Muscle layer of duodenum (tissue), 2 donors: ENCODE data around the gene TSNAXIP1.

Experiments
- H3K27ac ChIP-seq: one replicate; pipeline ENCODE4 v1.7.0; 2013; ENCODE audit warnings: mild to moderate bottlenecking, low read length
- H3K27me3 ChIP-seq: one replicate; pipeline ENCODE4 v1.7.0; 2013; ENCODE audit warnings: low read depth, mild to moderate bottlenecking, control low read depth, low read length
- H3K36me3 ChIP-seq, 2 donors: one replicate each; pipeline ENCODE4 v1.7.0; 2013; ENCODE audit warnings: low read length in 2 of 2, control low read depth in 1 of 2, mild to moderate bottlenecking in 1 of 2; ENCODE audit not compliant: insufficient read depth in 2 of 2, control insufficient read depth in 1 of 2
- H3K4me1 ChIP-seq, 2 donors: one replicate each; pipeline ENCODE4 v1.7.0; 2013; ENCODE audit warnings: low read length in 2 of 2, mild to moderate bottlenecking in 2 of 2, control low read depth in 1 of 2, moderate library complexity in 1 of 2; ENCODE audit not compliant: insufficient read depth in 2 of 2, control insufficient read depth in 1 of 2
- H3K4me3 ChIP-seq, 2 donors: one replicate each; pipeline ENCODE4 v1.7.0; 2013; ENCODE audit warnings: low read length in 2 of 2, low read depth in 1 of 2, mild to moderate bottlenecking in 1 of 2
- H3K9me3 ChIP-seq, 2 donors: one replicate each; pipeline ENCODE4 v1.7.0; 2013; ENCODE audit warnings: low read length in 2 of 2, control low read depth in 1 of 2, mild to moderate bottlenecking in 1 of 2; ENCODE audit not compliant: control insufficient read depth in 1 of 2
- donor health status: healthy.

Gene TSNAXIP1, protein sequence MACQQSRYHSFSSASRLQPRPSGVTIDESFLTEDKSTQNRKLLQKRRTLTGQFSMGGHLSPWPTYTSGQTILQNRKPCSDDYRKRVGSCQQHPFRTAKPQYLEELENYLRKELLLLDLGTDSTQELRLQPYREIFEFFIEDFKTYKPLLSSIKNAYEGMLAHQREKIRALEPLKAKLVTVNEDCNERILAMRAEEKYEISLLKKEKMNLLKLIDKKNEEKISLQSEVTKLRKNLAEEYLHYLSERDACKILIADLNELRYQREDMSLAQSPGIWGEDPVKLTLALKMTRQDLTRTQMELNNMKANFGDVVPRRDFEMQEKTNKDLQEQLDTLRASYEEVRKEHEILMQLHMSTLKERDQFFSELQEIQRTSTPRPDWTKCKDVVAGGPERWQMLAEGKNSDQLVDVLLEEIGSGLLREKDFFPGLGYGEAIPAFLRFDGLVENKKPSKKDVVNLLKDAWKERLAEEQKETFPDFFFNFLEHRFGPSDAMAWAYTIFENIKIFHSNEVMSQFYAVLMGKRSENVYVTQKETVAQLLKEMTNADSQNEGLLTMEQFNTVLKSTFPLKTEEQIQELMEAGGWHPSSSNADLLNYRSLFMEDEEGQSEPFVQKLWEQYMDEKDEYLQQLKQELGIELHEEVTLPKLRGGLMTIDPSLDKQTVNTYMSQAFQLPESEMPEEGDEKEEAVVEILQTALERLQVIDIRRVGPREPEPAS

DNA sequence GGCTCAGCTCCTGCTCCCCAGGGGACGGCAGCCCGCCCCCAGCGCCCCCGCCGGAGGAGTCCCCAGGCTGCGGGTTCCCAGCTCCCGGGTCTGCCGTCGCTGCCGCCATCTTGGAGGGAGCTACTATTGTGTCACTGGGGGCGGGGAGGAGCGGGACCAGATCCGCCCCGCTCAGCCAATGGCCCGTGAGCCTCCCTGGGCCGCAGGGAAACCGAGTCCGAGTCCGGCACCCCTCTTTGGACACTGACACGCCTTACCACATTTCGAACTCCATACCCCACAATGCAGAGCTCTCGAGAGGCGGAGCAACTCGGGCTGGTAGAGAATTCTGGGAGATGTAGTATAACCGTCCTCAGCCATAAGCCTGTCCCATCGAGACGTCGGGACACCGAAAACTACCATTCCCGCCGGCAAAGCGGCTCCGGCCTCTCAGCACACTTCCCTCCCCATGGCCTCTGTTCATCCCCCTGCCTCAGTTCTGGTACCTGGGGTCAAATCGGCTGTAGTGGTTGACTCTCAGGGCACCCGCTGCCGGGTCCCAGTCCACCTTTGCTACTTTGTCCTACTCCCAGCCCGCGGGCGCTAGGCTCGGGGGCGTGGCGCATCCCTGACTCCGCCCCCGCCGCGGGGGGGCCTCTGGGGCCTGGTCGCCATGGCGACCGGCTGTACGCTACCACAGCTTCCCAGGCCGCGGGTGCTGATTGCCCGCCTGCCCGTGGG, at the start of gene TSNAXIP1, which contains the start of gene RANBP10:
Gene TSNAXIP1 (plus strand): TSS at position 462 of the 720 bp plus-strand sequence. CDS start 261 bp downstream, outside the sequence.
Gene RANBP10 (minus strand): TSS at position 133 of the 720 bp plus-strand sequence. CDS start 24 bp downstream, at position 109.
- H3K27ac ChIP-seq, result peak within 1 kb of the TSS; percentile 75
- peaks cover 11 to 21% of the 10 kb centered on the region in 2 donors for H3K4me1 ChIP-seq
- H3K4me3 ChIP-seq, result peak within 1 kb of the TSS; percentile 89 to 96
- no peaks in the 10 kb centered on the region for H3K27me3 ChIP-seq
- peaks cover 5 to 8% of the 10 kb centered on the region in 2 donors for H3K36me3 ChIP-seq
- H3K9me3 ChIP-seq, result no peaks in the 10 kb centered on the region

DNA sequence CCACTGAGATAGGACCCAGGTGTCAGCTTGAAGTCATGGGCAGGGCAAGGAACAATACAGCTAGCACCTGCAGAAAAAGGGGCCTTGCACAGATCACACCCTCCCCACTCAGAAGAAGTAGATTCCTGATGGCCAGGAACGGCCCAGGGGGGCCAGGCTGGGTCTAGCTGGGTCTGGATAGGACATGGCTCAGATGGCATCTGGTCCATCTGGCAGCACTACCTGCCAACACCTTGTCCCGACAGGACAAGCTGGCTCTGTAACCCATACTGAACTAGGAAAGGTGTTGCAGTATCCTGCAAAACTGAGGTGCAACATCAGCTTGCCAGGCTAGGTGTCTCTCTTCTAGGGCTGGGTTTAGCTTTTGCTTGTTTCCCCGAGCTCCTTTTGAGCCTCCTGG, 48.7 kb upstream of the TSNAXIP1 start:
- Histone ChIP-seq H3K4me1 (no peaks in the 10 kb centered on the region), H3K9me3 (no peaks in the 10 kb centered on the region), H3K36me3 (peaks cover 0 to 34% of the 10 kb centered on the region in 2 donors), H3K27me3 (no peaks in the 10 kb centered on the region), H3K4me3 (no peak overlapping the region), H3K27ac (no peak overlapping the region)

DNA sequence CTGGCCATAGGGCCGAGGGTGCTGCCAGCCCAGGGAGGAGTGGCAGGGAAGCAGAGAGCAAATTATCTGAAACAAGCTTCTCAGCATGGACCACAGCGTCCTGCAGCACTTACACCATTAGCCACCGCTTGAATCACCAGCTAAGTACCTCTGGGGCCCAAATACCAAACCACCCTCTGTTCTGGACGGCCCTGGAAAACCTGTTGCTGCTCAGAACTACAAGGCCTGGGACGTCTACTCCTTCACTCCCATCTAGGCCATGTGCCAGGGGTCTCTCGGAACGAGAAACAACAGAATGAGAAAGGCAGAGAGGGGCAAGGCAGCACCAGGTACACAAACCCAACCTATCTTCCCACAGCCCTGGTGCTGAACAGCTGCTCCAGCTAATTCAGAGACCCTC, 47.7 kb upstream of the TSNAXIP1 start:
- no peaks in the 10 kb centered on the region for H3K27me3 ChIP-seq
- H3K9me3 ChIP-seq, result no peaks in the 10 kb centered on the region
- H3K36me3 ChIP-seq, result peaks cover 0 to 32% of the 10 kb centered on the region in 2 donors
- H3K4me3 ChIP-seq, result no peak overlapping the region
- no peaks in the 10 kb centered on the region for H3K4me1 ChIP-seq
- no peak overlapping the region for H3K27ac ChIP-seq

DNA sequence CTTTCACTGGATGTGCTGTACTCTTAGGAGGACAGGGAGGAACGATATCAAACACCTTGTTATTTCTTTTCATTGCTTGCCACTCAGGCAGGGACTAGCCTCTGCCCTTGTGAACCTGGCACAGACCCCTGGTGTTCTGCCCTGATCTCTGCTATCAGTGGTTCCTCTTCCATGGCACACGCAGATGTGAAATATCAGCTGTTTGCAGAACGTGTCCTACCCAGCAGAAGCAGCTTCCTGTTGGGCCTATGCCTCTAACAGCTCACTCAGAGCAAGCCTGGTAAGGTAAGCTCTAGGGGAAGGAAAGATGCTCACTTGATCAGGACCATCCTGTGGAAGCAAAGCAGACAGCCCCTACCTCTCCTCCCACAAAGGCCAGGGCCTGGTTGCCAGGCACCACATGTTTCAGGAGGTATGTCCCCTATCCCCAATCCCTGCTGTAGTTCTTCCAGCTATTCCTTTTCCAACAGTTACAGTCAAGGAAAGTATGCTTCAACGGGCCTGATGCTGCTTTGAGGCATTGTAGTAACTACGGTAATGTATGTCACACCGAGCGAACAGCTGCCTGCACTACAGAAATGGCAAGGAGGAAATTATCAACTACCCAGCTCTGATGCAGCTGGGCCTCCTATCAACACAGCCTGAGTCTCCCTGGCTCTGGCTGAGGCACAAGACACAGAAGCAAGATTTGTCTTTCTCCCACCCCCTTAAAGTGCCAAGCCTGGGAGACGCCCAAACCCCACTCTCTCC, 46.3 kb upstream of the TSNAXIP1 start:
- Histone ChIP-seq H3K36me3 (peaks cover 0 to 32% of the 10 kb centered on the region in 2 donors), H3K27ac (no peak overlapping the region), H3K9me3 (no peaks in the 10 kb centered on the region), H3K4me1 (no peaks in the 10 kb centered on the region), H3K27me3 (no peaks in the 10 kb centered on the region), H3K4me3 (no peak overlapping the region)

DNA sequence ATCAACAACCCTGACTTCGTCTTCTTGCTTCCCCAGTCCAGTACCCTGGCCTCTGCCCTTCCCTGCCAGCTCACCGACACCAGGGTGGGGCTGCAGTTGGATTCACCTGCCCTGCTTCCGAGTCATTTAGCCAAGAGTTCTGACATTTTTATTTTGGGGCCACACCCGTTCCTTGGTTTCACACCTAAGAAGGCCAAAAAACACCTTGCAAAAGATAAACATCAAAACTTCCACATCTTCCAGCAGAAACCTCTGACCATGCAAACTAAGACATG, 45.8 kb upstream of the TSNAXIP1 start:
- no peaks in the 10 kb centered on the region for H3K4me1 ChIP-seq
- H3K27ac ChIP-seq, result no peak overlapping the region
- no peak overlapping the region for H3K4me3 ChIP-seq
- no peaks in the 10 kb centered on the region for H3K27me3 ChIP-seq
- peaks cover 0 to 32% of the 10 kb centered on the region in 2 donors for H3K36me3 ChIP-seq
- no peaks in the 10 kb centered on the region for H3K9me3 ChIP-seq

DNA sequence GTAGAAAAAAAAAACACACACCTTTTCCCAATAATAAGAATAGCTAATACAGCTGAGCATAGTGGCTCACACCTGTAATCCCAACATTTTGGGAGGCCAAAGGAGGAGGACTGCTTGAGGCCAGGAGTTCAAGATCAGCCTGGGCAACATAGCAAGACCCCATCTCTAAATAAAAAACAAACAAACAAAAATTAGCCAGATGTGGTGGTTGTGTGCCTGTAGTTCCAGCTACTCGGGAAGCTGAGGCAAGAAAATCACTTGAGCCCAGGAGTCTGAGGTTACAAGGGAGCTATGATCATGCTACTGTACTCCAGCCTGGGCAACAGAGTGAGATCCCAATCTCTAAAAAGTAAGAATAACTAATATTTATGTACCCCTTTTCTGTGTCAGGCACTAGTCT, 44.8 kb upstream of the TSNAXIP1 start:
- no peaks in the 10 kb centered on the region for H3K4me1 ChIP-seq
- H3K4me3 ChIP-seq, result no peak overlapping the region
- no peaks in the 10 kb centered on the region for H3K27me3 ChIP-seq
- no peaks in the 10 kb centered on the region for H3K9me3 ChIP-seq
- H3K27ac ChIP-seq, result no peak overlapping the region
- H3K36me3 ChIP-seq, result peaks cover 0 to 32% of the 10 kb centered on the region in 2 donors

DNA sequence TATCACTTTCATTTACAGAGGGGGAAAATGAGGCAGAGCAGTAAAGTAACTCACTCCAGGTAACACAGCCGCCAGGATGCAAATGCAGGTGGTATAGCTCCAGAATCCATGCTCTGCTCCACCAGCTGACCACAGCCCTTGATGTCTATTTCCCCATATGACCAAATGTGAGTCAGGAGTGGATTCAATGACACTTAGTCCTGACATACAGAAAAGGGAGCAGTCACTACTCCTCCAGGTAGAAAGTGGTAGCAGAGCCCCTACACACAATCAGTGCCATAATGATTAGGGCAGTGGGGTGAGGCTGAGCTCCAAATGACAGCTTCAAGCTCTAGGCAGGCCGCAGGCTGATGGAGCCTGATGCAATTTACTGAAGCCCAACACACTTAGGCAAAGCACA, 44.3 kb upstream of the TSNAXIP1 start:
- H3K27me3 ChIP-seq, result no peaks in the 10 kb centered on the region
- no peak overlapping the region for H3K4me3 ChIP-seq
- H3K27ac ChIP-seq, result no peak overlapping the region
- H3K4me1 ChIP-seq, result no peaks in the 10 kb centered on the region
- peaks cover 0 to 28% of the 10 kb centered on the region in 2 donors for H3K36me3 ChIP-seq
- H3K9me3 ChIP-seq, result no peaks in the 10 kb centered on the region

DNA sequence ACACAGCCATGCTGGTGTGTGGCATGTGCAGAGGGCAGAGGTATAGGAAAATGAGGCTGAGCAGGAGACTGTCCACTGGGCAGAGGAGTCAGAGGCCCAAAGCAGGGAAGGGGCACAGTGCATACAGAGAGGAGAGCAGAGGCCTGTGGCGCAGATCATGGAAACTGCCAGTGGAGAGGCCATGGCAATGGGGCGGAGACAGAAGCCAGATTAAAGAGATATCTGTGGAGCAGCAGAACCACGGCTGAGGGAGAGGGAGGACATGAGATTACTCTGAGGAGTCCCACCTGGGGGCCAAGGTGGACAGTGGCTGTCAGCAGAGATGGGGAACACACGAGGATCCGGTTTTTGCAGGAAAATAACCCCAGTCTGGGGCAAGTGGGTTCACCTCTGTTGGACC, 43.6 kb upstream of the TSNAXIP1 start:
- Histone ChIP-seq H3K27me3 (no peaks in the 10 kb centered on the region), H3K36me3 (peaks cover 0 to 21% of the 10 kb centered on the region in 2 donors), H3K4me1 (no peaks in the 10 kb centered on the region), H3K9me3 (no peaks in the 10 kb centered on the region), H3K27ac (no peak overlapping the region), H3K4me3 (no peak overlapping the region)

DNA sequence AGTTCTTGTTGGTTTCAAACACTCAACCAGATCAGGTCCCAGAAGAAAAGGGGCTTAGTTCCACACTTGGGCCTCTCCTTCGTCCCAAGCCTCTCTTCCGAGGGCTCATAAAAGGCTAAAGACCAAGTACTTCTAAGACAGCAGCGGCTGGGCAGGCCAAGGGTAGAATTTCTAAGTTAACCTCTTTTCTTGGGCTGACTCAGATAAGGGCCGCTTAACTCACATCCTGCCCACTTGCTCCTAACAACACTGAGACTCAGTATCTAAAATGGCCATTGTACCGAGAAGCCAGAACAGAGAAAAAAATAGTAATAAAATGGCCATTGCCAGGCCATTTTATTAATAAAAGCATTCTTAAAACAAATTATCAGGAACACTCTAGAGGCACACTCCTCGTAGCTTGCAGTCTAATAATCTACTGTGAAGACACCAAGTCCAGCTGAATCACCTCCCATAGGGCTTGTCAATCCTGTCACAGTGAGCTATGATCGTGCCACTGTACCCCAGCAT, 42.5 kb upstream of the TSNAXIP1 start:
- H3K27ac ChIP-seq, result no peak overlapping the region
- no peaks in the 10 kb centered on the region for H3K4me1 ChIP-seq
- no peaks in the 10 kb centered on the region for H3K27me3 ChIP-seq
- H3K9me3 ChIP-seq, result no peaks in the 10 kb centered on the region
- H3K4me3 ChIP-seq, result no peak overlapping the region
- H3K36me3 ChIP-seq, result peaks cover 4 to 13% of the 10 kb centered on the region in 2 donors

DNA sequence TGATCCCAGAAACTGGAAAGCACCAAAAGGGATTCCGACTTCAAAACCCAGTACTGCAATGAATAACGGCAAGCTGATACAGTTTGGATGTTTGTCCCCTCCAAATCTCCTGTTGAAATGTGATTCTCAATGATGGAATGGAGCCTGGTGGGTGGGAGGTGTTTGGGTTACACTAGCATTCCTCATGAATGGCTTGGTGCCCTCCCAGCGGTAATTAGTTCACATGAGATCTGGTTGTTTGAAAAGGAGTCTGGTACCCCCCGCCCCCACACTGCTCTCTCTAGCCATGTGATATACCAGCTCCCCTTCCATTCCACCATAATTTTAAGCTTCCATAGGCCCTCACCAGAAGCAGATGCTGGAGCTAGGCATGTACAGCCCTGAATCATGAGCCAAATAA, 40.4 kb upstream of the TSNAXIP1 start:
- H3K27me3 ChIP-seq, result no peaks in the 10 kb centered on the region
- no peak overlapping the region for H3K4me3 ChIP-seq
- no peaks in the 10 kb centered on the region for H3K4me1 ChIP-seq
- no peak overlapping the region for H3K27ac ChIP-seq
- H3K9me3 ChIP-seq, result no peaks in the 10 kb centered on the region
- H3K36me3 ChIP-seq, result peaks cover 10 to 11% of the 10 kb centered on the region in 2 donors
